Stimulated activated CD8-positive, alpha-beta memory T cell treated with anti-CD3 and anti-CD28 coated beads, Interleukin-2, amount 100 ng/mL, for 1 hour (primary cell): Measurements from ENCODE around the gene PACS1.
"Not testable (repeated sequence)": the region's sequence is repeated elsewhere in the genome, so short reads cannot be mapped to it uniquely, and the experiment has no call there.

Experiments used
- DNase-seq, 2 donors: peaks; one replicate each; pipeline ENCODE4 v3.0.0-alpha.2; 2020; ENCODE audit warnings: low read depth in 2 of 2

Gene PACS1

GRCh38 chr11:66069715-66070603 is at the start of gene PACS1:
PACS1 (plus strand) TSS chr11:66070272; CDS start chr11:66070487, 215 bp downstream.
- peak; percentile 59 for DNase-seq

DNA sequence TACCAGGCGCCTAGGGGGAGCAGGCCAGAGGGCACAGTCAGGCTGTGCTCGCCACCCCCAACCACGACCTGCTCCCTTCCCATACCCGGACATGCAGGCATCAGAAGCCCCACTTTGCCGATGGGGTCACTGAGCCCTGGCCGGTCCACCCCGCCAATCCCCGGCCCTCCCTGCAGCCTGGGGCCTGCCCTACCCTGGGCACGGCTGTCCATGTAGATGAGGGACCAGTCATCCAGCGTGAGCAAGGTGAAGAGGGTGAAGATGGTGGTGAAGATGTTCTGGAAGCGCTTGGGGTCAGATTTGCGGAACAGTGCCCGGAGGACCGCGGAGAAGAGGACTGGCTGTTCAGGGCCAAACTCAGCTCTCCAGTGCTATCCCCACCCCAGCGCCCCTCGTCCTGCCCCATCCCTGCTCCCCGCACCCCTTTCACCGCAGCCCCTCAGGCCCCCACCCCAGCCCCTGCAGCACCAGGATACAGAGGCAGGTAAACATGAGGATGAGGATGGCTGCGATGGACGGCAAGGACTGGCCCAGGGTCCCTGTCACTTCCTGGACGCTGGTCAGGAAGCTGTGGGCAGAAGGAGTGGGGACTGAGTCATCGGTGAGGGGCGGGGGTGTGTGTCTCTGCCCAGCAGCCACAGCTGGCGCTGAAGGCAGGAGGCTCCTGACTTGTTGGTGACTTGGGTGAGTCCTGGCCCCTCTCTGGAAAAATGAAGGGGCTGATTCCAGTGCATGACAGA is 49.3 kb upstream of the PACS1 start:
- peak in 1 of 2 donors; percentile 8 for DNase-seq

GRCh38 chr11:66022401-66023185 is 47.5 kb upstream of the PACS1 start:
- peak; percentile 65 to 67 for DNase-seq

- DNase-seq: not testable (repeated sequence)
These were observed 47.0 kb upstream of the PACS1 start for GRCh38 chr11:66023186-66023440.

DNA sequence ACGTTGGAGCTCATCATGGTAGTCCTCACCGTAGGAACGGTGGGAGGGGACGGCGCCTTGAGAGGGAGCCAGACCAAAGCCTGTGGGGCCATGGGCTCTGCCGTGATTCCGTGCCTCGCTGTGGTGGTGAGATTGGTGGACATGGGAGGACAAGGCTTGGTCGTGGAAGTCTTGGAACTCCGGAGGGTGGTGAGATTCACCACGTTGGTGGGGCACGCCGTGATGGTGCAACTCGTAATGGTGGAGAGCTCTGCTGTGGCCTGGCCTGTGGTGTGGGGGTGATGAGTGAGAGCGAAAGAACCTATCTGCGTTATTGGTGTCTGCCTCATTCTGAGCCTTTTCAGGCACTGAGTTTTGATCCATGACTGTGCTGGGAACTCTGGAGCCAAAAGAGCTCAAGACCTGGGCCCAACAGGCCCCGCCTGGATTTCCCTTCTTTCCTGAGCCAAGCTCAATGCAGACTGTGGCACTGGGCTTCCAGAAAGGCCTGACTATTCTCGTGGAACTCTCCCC is 44.0 kb upstream of the PACS1 start, which contains the start of gene CATSPER1:
TSS of gene CATSPER1 (minus strand) at position 463 of the 513 bp plus-strand sequence. CDS start at position 363, 100 bp downstream.
- DNase-seq: no peak

DNA sequence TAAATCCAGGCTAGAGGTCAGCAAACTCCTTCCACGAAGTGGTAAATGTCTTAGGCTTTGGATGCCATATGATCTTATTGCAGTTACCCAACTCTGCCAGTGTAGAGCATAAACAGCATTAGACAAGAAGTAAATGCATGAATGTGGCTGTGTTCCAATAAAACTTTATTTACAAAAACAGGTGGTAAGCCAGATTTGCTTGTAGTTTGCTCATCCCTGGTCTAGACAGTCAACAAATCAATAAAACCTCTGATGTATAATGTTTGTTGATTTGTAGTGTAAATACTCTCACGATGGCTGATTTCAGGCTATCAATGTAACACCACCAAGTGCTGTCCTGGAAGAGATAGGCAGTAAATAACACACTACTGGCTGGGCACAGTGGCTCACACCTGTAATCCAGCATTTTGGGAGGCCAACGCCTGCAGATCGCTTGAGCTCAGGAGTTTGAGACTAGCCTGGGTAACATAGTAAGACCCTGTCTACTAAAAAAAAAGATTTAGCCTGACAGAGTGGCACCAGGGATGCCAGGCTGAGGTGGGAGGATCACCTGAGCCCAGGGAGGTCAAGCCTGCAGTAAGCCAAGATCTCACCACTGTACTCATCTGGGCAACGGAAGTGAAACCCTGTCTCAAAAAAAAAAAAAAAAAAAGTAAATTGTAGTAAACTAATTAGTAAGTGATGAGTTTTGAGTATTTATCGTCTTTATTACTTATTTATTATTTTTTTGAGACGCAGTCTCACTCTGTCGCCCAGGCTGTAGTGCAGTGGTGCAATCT is 36.9 kb upstream of the PACS1 start:
- DNase-seq: no peak

DNA sequence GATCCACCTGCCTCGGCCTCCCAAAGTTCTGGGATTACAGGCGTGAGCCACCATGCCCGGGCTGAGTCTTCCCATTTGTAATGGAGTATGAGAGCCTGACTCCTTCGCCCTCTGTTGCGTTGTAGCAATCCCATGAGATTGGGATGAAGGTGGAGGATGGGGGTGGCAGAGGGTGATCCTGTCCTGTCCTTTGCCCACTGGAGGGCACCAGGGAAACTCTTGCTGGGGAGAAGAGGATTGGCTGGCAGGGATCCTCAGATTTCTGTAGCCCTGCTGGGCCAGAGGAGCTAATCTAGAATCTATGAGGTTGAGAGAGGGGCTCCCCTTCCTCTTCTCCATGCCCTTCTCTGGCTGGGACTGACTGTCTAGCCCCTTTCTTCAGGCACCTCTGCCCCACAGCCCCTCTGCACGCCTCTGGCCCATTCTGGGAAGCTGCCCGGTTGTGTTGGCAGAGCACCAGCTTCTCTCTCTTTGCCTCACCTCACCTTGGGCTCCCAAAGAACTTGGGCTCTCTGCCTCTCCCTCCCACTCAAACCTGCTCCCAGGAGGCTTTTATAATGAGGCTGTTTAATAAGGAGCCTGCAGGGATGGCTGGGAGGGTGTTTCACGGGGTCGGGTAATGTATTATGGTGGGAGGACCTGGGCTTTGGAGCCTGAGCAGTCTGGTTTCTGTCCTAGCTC is 34.3 kb upstream of the PACS1 start:
- DNase-seq: no peak

DNA sequence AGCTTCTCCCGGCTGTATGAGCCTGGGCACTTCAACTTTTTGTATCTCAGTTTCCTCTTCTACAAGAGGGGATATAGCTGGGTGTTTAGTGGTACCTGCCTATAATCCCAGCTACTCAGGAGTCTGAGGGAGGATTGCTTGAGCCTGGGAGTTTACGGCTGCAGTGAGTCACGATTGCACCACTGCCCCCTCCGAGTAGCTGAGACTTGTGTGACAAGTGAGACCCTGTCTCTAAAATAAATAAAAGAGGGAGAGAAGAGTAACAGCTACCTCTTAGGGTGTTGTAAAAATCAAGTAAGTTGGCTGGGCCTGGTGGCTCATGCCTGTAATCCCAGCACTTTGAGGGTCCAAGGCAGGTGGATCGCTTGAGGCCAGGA is 33.8 kb upstream of the PACS1 start:
- no peak for DNase-seq

DNA sequence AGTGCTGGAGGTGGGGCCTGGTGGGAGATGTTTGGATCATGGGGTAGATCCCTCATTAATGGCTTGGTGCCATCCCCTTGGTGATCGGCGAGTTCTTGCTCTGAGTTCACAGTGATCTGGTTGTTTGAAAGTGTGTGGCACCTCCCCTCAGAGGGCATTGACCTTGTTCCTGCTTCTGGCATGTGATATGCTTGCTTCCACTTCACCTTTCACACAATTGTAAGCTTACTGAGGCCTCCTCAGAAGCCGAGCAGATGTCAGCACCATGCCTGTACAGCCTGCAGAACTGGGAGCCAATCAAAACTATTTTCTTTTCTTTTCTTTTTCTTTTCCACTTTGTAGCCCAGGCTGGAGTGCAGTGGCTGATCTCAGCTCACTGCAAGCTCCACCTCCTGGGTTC is 32.7 kb upstream of the PACS1 start:
- DNase-seq: no peak

GRCh38 chr11:66039765-66040164 is 30.3 kb upstream of the PACS1 start:
- DNase-seq: no peak

GRCh38 chr11:66042227-66042995 is 27.7 kb upstream of the PACS1 start:
- no peak for DNase-seq

DNA sequence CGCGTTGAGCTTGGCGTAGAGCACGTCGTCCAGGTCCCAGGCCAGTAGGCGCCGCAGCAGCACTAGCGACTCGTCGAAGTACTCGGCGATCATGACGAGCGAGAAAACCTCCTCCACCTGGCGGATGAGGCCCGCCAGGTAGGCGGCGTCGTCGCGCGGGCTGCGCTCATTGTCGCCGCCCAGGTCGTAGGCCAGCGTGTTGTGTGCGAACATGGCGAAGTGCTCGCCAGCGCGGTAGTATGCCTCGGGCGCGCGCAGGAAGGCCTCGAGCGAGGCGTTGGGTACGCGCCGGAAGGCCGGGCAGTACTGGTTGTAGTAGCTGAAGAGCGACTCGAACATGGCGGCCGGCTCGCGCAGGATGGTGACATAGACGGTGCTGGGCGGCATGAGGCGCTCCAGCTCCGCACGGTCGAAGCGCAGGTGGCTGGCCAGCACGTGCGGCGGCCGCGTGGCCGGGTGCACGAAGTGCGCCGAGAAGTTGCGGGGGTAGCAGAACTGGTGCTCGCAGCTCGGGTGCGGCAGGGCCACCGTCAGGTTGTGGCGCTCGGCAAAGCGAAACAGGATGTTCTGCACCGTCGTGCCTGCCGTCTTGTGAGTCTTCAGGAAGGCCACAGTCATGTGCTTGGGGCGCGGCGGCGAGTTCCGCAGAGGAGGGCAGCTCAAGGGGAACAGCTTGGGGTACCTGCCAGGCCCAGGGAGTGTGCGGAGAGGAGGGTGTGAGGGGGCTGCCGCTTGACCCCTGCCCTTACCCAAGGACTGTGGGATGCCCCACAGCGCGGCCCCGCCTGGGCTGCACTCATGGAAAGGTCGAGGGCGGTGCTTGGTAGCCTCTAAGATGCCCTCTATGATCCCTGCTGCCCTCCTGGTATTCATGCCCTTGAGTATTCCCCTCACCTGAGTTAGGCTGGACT is 26.8 kb upstream of the PACS1 start:
- no peak for DNase-seq

- no peak for DNase-seq
These were observed 25.3 kb upstream of the PACS1 start for GRCh38 chr11:66044757-66045156.

GRCh38 chr11:66045177-66045639 is 24.9 kb upstream of the PACS1 start:
- DNase-seq: peak; percentile 63 to 75

DNA sequence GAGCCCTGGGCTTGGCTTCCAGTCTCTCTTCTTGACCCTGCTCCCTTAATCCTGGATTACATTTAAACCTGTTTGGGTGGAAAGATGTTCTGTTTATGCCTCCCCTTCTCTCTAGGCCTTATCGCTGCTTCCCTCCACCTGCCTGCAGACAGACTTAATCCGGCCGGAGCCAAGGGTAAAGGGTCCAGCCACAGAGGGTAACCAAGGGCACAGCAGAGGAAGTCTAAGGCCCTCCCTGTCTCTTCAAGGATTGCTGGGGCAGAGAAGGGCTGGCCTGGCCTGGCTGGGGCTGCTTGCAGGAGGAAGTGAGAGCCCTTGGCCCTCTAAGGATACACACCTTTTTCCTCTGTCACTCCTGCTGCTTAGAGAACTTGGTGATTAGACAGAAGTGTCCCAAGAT is 23.2 kb upstream of the PACS1 start:
- no peak for DNase-seq

DNA sequence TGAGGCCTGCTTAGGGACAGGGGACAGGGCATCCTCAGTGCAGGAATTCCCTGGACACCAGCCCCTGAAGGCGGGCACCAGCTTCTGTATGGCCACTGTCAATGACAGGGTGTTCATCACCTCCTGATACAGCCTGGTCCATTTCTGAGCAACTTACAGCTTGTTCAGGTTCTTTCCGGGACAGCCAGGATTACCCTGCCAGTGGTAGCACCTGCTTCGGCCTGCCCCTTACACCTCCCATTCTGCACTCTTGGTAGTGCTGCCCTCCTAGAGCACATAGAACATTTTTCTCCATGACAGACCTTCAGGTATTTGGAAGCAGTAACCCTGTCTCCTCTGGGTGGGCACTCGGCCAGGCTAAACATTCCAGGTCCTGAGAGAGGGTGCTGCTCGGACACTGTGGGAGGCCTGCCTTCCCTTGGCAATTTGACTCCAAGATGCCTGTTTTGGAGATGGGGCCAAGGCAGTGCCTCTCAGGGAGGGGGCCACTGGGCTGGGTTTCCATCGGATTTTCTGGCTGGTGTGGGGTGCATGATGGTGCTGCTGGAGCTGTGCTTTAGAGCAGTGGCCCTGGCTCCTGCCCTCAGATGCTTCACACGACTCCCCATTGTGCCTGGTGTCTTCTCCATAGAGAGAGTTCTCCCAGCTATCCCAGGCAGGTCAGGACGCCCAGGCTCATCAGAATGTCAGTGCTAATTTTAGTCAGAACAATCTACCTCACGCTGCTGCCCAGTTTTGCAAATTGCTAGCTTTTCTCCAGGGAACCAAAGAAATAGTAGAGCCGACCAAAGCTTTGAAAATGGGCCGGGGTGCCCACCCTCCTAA is 22.3 kb upstream of the PACS1 start:
- no peak for DNase-seq

- DNase-seq: no peak
These were observed 21.3 kb upstream of the PACS1 start, which contains the start of gene GAL3ST3 for GRCh38 chr11:66048547-66049323. GAL3ST3 (minus strand) TSS chr11:66049161; CDS start chr11:66045415, 3,746 bp downstream.
